HG03159 (cell line): ENCODE data around the gene ADGRD1.
"Not testable (repeated sequence)": the region's sequence is repeated elsewhere in the genome, so short reads cannot be mapped to it uniquely, and the experiment has no call there.

Source experiments
- ATAC-seq: cut with Tn5 transposase; IDR thresholded peaks from one replicate; pipeline ENCODE4 v1.9.1; 2021; ENCODE audit warnings: mild to moderate bottlenecking, moderate library complexity; ENCODE audit not compliant: unreplicated experiment

Gene ADGRD1

DNA sequence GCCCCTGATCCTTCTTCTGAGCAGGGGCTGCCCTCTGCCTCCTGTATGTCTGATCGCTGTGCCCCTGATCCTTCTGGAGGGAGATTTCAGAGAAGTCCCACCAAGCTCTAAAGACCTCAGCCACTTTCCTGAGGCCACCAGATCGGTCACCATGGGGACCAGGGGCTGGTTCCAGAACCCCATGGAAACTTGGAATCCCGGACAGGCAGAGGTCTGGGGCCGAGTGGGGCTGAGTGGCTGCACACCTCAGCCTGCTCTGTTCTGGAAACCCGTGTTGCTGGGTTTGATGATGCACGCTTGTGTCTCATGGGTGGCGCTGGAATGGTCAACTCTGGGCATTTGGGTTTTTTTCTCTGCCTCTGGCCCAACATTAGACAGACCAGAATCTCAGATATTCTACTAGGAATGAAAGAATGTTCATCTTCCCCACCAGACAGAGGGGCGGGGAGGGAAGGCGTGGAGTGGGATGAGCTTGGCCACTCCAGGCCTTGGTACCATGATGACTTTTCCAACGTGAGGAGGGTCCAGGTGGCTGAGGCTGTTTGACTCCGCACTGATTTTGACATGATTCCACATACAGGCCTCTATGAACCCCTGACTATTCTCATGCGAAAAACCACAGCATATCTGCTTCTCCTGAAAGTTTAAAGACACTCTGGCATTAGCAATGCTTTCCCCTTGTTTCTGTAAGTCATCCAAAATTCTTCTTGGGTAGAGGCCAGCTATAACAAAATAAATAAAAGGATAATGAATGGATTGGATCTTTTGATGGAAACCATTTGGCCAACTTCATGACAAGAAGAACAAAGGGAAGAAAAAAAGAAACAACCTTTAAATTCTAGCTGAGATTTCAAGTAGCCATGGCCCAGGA is 114.5 kb downstream of the ADGRD1 start:
- ATAC-seq: no peak

DNA sequence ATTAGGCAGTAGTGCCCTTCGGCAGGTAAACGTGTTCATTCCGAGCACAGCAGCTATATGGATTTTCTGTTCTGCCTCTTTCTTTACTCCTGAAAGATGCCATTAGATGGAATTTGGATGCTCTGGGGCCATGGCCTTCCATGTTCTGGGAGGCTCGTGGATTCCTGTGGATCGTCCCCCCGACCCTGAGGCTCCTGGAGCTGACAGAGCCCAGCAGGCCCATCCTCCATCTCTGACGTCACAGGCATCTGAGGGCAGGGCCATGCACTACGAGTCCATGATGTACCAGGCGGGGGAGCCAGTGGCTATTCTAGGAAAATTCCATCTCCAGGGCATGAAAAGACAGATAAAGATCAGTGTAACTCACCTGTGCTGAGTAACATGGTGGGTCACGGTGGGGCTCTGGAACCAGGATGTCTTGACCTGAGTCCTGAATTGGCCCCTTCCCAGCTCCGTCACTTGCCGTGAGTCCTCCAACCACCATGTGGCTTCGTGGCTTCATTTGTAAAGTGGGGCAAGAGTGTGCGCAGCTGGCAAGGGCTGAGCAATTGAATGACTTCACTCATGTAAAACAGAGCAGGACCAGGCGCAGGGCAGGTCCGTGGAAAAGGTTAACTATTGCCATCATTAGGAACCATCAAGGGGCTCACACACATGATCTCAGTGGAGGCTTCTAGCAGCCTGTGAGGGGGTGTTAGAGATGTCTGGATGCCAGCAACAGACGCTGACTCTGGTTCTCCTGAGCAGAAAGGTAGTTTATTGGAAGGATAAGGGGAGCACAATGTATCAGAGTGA is 115.4 kb downstream of the ADGRD1 start:
- not testable (repeated sequence) for ATAC-seq

DNA sequence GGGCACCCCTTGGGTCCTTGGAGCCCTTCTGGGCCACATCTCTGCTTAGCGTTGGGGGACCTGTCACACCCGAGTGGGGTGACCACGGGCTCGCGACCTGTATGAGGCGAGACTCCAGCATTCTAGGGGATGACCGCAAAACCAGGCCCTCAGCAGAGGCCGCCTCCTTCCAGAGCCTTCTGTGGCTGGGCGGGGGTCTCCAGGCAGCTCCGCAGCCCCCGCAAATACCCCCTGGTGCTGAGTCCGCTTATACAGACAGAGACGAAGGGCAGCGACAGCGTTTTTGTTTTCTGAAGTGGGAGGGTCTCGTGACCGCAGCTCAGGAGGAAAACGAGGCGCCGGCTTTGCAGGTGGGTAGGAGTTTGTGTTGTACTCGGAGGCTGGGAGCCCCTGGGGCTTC is 116.4 kb downstream of the ADGRD1 start:
- ATAC-seq: not testable (repeated sequence)

DNA sequence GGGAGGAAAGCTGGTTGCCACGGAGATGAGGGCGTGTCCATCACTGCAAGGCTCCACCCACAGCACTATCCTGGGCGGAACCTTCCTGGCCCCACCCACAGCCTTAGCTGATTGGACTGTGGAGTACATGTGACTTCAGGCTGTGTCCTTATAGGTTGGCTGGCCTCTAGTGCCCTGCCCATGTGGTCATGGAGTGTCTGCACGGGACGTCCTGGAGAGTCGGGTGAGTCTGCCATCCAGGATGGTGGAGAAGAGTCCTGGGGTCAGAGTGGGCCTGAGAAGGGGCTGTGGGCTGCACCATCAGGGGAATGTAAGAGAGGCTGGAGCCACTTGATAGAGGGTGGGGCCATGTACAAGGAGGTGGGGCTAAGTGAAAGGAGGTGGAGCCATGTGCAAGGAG is 117.0 kb downstream of the ADGRD1 start:
- ATAC-seq: not testable (repeated sequence)

DNA sequence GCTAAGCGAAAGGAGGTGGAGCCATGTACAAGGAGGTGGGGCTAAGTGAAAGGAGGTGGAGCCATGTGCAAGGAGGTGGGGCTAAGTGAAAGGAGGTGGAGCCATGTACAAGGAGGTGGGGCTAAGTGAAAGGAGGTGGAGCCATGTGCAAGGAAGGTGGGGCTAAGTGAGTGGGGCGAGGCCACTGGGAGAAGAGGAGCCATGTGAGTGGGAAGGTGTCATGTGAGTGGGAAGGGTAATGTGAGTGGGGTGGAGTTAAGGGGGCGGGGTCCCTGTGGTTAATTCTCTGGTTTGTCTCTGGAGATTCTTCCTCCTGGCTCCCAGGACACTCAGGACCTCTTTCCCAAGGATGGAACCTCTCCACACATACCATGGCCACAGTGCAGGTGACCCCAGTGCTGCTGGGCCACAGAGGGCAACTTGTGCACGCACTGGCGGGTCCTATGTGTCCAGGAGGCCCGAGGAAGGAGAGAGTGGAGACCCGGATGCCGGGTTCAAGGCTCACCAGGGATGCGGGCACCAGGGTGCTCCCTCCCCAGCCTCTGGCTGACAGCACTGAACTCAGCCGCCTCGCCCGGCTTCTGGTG is 117.6 kb downstream of the ADGRD1 start:
- not testable (repeated sequence) for ATAC-seq

DNA sequence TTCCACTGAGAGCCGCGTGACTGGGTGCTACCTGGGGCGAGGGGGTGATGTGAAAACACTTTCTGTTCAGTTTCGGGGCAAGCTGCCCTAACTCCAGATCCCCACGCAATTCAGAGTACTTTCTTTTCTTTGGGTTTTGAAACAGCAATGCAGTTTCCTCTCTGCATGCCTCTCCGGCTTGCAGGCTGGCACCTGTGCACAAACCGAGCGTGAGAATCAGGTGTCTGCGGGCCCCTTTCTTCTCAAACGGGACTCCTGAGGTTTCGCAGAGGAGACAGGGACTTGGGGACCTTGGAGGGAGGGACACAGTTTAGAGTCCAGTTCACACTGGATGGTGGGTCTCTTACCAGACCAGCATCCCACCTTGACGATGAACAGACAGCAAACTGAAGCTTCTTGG is 118.2 kb downstream of the ADGRD1 start:
- ATAC-seq: not testable (repeated sequence)

DNA sequence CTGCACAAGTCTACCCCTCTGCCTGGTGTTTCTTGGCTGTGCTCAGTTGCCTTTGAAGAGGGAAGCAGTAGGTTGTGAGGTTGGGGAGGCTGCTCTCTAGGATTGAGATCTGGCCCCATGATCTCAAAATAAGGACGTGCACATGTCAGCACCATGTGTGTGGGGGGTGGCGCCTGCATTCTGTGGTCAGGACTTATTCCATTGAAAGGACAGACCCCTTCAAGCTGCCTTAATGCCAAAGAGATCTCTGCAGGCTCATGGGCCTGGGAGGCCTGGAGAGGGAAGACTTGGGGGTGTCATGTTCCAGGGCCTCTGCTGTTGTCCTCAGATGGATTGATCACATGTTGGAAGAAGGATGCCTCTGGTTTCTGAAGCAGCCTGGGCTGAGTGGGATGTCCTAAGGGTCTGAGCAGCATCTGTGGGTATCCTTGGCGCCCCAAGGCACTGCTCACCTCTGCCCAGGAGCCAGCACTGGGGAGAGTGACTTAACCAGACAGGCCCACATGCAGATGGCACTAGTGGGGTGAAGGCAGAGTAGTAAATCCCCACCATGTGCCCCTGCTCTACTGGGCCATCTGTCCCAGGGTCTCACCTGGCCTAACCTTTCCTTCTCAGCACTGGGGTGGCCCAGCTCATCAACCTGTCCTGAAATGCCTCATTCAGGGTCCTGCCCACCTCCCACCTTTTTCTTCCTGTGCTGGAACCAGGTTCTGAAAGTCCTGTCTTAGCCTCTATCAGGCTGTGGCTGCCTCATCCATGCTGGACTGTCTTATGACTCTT is 118.9 kb downstream of the ADGRD1 start:
- ATAC-seq: no peak

DNA sequence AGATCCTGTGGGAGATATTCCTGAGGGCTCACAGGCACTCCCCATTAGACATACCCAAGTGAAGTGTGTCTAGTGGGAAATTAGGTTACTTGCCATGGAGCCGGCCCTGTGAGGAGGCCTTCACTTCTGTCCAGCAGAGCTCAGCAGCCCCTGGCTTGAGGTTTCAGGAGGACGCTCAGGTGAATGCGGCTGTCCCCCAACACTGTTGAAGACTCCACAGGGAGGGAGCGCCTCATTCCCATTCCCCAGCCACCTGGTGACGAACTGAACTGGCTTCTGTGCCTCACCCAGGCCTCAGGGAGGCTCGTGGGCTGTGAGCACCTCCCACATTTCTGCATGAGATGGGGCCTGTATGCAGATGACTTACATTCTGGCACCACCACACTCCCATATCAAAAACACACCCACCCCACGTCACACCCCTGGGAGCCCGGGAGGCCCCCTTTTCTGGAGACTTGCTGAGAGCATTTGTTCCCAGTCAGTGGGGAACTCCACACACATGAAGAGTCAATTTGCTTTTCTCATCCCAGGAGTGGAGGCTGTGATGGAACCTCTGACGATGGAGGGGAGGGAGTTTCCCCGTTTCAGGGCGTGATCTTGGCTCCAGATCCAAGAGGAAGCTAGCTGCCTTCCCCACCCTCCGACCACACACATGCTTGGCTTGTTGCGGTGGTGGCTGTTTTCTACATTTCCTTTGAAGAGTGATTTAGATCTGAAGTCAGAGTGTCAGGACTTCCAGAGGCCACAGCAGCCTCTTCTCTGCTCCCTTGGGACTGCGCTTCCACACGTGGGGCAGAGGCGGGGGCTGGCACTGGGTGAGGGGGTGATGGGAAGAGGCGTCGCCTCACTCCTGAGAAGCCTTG is 120.7 kb downstream of the ADGRD1 start:
- ATAC-seq: no peak

DNA sequence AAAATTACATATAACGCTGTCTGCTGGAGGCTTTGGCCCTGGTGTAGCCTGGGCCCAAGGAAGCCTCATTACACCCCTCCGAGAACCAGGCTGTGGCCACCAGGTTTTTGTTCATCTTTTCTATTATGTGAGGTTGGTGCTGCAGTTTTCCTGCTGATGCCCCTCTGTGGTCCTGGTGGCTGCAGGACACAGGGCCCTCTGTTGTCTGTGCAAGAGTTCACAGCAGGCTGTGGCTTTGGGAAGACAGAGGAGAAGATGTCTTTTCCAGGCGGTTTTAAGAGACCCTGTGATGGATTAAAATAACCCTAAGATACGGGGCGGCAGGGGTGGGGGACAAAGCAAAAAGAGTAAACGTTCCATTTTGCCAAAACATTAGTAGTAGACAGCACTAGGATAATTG is 121.5 kb downstream of the ADGRD1 start:
- no peak for ATAC-seq

DNA sequence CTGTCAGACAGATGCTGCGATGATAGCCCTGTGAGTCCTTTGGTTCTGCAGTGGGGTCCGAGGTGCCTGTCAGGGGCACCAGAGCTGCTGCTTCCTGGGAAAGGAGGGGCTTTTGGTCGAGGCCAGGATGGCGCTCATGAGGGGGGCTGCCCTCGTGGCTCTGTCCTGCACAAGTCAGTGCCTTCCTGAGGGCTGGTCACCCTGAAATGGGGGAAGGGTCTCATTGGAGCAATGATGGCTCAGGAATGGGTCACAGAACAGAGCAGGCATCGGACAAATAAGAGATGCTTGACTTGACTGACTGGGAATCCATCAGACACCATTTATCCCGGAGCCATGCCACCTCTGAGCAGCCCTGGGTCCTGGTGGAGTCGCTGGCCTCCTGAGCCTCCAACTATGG is 121.9 kb downstream of the ADGRD1 start:
- no peak for ATAC-seq

DNA sequence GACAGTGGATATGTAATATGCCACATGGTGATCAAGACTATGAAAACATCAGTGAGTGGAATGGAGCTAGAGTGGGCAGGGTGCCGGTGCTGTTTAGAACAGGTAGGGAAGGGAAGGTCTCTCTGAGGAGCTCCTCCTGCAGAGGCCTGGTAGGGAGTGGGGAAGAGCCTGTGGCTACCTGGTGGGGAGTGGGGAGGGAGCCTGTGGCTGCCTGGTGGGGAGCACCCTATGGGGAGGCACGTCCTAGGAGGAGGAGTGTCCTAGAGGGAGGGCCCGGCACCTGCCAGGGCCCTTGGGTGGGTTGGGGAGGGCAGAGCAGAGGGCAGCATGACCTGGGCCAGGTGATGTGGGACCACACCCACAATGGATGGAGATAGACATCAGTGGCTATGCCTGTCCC is 122.6 kb downstream of the ADGRD1 start:
- ATAC-seq: no peak

DNA sequence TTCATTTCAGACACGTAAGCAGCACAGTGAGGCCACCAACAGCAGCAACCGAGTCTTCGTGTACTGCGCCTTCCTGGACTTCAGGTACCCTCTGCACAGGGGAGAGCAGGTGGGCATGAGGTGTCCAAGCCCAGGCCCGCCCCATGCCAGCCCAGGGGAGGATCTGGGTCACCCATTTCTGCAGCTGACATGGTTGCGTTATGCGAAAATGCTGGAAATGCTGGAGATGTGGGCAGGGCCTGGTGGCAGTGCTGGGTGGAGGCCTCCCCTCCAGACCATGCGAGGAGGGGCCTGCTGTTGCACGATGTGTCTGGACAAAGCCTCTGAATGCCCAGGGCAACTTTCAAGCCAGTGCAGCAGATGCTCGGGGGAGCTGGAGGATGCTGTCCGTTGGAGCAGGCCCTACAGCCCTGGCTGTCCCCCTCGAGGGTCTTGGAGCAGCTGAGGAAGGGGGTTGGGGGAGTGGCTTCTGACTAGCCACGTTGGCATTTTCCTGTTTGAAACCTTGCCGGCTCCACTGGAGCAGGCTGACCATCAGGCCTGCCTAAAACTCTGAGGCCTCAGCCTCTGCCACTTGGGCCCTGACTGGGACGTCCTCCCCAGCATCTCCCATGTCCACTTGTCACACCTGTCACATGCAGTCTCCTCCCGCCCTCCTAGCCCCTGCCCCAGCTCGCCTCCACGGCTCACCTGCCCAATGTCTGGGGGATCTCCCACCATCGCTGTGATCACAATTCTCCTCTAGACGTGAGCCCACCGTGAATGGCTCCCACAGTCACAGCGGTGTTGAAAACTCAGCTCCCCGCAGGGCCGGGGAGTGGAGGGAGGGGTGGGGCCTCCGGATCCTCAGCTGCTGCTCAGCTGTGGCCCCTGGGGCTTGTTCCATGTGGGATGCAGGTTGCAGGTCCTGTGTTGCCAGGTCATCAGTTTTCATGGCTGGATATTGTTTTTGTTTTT is 123.4 kb downstream of the ADGRD1 start:
- no peak for ATAC-seq

DNA sequence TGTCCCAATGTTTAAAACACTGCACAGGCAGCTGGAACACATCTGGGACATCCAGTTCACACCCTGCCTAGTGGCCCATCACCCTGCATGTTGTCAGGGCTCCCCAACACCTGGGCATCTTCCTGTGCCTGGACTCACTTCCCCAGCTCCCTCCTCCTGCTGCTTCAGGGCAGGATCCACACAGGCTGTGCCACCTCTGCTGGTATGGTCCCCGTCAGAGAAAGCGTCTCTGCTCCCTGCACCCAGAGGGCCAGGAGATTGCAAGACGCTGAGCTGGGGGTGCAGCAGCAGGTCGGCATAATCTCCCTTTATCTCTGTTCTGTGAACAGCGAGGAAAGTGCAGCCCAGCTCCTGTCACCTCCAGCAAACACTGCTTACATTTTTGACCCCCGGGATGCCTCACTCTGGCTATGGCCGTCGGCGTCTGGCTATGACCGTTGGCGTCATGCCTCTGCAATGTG is 124.3 kb downstream of the ADGRD1 start:
- ATAC-seq: no peak

DNA sequence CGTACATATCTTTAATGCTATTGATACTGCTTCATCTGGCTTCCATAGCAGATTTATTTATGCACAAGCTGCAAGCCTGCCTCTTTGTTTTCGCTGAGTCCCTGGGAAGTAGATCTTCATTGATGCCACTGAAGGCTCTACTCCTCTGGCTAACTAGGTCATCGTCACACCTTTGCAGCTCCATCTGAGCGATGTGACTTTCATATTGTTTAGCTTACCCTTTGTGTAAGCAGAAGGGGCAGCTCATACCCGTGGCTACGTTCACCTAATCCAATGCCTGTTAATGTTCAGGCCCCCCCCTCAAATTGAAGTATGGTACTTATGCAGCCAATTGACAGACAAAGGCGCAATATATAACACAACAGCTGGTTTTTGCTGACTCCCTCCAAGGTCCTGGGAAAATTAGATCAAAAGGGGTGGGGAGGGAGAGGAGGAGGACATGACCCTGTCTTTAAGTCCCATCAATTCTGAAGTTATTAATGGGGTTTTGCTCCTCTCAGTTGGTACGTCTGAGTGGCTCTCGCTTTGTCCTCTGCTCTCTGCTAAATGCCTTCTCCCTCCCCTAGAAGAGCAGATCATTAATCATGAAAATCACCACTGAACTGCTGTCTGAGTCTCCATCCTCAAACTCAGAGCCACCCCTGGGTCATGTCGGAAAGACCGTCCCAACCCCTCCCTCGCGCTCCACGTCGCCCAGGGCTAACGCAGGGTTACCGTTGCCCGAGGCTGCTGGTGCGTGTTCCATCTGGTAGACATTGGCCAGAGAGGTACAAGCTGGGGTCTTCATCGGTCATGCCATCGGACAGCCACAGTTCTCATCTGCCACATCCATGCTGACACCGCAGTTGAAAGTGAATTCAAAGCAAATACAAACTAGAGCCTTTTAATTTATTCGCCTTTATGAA is 128.8 kb downstream of the ADGRD1 start:
- ATAC-seq: no peak

DNA sequence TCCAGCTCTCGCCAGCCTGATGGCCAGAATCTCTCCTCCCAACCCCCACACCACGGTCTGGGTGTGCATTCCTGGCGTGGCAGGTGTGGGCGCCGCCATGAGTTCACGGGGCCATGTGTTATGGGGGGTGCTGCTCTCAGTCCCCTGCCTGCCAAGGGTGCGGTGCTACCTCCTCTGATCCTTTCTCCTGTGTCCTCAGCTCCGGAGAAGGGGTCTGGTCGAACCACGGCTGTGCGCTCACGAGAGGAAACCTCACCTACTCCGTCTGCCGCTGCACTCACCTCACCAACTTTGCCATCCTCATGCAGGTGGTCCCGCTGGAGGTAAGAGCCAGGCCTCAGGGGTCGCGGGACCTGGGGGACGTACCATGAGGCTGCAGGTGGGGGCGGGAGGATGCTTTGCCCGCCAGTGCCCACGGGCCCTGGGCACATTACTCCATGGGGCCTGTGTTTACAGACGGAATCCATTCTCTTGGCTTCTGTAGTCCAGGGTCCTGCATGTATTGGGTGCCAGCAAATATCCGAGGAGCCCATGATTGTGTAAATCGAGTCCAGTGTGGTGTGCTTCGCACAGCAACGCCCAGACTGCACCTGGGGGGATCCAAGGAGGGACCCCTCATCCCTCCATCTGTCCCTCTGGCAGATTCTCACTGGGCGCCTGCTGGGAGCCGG is 130.8 kb downstream of the ADGRD1 start:
- no peak for ATAC-seq

DNA sequence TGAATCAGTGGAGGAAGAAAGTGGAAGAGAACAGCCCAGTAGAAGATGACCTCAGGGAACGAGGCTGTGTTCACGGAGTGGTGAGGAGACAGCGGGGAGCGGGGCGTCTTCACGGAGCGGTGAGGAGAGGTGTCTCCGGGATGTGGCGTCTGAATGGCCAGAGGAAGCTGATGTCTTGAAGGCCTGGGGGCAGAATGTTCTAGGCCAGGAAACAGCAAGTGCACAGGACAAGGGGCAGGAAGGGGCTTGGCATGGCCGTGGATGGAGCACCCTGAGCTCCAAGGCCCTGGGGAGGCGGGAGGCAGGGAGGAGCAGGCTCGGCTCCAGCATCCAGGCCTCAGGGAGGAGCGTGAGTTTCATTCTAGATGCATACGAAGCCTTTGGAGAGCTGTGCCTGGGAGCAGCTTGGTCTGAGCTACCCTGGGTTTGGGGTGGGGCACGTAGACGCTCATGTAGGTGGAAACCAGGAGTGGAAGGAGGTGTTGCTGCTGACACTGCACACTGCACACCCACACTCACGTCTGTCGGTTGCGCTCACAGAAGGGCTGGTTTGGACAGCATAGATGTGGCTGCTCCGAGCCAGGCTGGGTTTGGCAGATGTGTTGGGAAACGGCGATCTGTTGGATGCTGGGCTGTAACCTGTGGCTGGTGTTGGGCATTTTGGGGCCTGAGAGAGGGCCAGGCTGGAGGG is 131.6 kb downstream of the ADGRD1 start:
- ATAC-seq: no peak
